GM19455 (cell line): Measurements from ENCODE around the gene MRPL53.
"Not testable (repeated sequence)": the region's sequence is repeated elsewhere in the genome, so short reads cannot be mapped to it uniquely, and the experiment has no call there.

Source experiments
- ATAC-seq: cut with Tn5 transposase; IDR thresholded peaks from one replicate; pipeline ENCODE4 v1.9.1; 2021; ENCODE audit not compliant: unreplicated experiment

MRPL53 gene

DNA sequence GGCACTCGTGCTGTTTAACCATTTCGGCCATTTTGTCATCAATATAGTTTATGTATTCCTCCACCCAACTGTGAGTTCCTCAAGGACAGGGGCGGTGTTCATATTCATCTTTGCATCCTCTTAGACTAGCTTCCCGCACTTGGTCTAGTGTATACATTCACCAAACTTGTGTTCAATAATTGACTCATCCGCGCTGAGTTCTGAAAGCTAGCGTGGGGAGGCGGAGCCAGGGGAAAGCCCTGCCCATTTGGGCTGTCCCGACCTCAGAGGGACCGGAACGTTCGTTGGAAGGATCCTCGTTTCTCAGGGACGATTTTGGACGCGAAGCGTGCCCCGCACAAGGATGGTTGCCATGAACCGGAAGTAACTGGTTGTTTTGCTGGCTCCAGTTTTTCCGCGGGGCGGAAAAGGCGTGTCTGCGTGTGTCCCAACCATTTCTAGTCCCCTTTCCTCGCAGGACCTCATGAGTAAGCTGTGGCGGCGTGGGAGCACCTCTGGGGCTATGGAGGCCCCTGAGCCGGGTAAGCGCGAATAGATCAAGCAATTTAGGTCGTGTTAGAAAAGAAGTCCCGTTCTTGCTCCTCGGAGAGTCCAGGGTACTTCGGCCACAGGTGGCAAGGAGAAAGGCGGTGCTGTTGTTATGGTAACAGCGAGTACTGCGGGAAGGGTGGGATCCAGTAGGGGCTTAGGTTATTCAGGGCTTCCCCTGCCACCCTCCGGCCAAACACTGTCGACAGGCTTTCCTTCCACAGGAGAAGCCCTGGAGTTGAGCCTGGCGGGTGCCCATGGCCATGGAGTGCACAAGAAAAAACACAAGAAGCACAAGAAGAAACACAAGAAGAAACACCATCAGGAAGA is 17.6 kb downstream of the MRPL53 start, which contains the start of gene INO80B:
TSS of gene INO80B (plus strand) at position 434 of the 858 bp plus-strand sequence. CDS start at position 464, 30 bp downstream.
- peak; percentile 38 for ATAC-seq

DNA sequence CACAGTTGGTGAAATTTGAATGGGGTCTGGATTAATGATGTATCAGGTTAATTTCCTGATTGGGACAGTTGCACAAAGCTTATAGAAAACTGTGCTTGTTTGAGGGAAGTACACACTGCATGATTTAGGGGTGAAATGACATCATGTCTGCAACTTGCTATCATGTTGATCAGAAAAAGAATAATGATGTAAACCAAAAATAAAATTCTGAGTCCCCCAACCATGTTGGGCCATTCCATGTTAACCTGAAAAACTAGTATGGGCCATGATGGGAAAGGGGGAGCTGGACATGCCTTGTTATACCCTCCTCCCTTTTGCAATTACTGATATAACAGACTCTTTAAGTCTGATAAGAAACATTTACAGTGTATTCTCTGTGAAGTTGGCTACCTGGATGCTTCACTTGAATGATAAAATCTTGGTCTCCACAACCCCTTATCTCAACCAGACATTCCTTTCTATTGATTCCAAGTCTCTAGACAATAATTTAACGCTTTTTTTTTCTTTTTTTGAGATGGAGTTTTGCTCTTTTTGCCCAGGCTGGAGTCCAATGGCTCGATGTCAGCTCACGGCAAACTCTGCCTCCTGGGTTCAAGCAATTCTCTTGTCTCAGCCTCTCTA is 21.8 kb downstream of the MRPL53 start:
- ATAC-seq = no peak

DNA sequence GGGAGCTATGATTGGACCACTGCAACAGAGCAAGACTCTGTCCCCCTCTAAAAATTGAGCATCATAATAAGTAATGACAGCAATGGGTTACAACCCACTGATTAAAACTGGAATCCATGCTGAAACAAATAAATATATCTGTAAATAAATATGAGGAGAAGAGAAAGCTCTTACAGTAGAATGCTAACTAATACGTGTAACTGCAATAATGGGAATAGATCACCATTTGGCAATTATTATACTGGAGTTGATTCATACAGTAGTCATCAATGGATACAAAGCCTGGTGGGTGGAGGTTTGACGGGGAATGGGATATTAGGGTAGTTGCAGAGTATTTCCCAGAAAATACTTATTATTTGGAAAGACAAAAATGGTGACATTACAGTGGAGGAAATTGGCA is 23.7 kb downstream of the MRPL53 start:
- no peak for ATAC-seq

DNA sequence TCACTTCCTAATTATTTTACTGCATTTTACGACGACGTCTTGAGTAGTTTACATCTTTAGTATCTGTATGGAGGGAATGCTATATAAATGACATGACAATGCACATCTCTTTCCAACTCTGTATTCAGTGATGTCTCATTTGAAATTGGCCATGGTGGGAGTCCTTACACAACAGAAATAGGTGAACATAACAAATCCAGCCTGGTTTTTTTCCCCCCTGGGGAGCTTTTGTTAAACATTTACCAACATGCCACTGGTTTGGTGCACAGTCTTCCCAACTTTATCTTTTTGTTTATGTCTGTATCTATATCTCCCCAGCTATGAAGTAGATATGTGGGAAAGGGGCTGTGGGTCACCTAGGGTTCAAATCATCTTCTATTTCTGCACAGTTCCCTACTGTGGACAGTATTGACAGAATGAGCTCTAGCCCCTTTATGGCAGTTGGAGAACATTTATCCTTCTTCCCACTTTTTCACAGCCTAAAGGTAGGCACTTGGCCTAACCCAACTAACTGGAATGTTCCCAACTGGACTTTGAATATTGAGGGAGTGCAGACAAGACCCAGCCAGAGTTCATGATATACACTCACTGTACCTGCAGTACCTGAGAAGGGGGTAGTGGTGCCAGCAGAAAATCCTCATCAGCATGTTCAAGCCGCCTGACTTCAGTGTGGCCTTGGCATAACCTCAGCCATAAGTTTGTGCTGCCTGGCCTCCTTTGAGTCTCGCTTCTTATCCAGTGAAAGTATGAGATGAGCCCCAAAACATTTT is 25.1 kb downstream of the MRPL53 start:
- no peak for ATAC-seq

DNA sequence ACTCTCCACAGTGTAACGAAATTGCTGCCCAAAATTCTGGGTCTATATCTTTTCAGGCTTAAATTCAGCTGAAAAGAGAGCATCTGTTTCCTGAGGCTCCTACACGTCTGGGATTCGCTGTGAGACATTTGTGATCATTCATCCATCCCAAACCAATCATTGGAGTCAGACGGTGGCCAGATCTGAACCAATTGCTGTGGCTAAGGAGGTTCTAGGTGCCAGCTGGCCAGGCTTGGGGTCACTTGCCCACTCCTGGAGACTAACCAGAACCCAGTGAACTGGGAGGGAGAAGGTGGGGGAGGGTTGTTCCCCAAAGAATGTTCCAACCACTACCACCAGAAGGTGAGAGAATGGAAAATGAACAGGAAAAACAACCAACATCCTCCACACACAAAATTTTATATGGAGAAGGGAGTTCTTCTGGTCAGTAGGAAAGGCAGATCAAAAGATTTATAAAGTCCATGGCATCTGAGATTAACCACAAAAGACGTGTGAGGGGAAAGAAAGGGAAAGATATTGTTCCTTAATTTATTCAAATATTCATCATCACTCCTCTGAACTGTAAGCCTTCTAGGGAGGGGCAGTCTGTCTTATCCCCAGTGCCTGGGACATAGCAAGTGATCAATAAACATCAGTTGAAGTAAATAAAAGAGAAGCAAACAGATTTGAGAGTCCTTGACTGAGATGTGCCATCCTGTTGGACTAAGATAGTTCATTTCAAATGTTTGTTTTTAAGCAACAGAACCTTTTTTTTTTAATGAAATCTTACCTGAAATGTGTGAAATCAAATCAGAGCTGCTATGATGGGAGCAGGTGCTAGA is 27.8 kb downstream of the MRPL53 start:
- no peak for ATAC-seq

DNA sequence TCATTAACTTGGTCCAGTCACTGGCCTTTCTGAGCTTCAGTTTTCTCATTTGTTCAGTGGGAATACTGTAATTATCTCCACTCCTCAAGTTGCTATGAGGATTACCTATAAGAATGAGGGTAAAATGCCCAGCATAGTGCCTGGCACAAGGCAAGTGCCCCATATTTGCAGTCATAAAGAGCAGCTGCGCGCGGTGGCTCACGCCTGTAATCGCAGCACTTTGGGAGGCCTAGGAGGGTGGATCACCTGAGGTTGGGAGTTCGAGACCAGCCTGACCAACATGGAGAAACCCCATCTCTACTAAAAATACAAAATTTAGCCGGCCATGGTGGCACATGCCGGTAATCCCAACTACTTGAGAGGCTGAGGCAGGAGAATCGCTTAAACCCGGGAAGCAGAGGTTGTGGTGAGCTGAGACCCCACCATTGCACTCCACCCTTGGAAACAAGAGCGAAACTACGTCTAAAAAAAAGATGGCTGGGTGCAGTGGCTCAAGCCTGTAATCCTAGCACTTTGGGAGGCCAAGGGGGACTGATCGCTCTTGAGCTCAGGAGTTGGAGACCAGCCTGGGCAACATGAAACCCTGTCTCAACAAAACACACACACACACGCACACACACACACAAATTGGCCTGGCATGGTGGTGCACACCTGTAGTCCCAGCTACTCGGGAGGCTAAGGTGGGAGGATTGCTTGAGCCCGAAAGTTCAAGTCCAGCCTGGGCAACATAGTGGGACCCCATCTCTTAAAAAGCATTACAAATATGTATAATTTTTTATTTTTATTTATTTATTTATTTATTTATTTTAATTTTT is 29.8 kb downstream of the MRPL53 start:
- not testable (repeated sequence) for ATAC-seq

DNA sequence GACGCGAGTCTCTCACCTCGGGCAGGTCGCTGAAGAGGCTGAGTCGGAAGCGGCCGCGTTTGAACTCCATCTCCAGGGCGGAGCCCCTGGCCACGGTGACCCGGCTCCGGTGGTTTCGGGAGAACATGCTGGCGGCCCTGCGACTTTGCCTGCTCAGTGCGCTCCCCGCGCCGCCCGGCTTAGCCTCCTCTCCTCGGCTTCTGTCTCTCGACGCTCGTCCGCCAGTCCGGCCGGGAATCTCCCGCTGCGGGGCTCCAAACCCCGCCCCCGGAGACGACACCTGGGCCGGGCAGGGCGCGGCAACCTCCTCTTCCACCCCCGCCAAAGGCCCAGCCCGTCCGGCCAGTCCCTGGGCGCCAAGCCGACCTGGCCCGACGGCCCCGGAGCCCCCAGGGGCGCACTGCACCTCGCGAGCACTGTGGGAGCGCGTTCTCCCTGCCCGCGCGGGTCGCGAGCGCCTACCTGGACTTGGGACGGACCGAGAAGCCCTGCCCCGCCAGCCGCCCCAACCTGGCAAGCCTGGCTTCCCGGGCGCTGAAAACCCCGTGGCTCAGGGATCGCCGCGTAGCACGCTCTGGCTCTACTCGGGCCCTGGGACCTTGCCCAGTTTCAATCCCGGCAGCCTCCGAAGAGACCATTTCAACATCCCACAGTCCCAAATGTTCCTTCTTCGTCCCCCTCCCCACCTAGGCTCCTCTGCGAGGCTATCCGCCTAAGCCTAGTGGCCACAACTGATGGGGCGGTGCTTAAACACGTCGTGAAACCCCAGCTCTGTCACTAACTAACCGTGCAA is 30.6 kb downstream of the MRPL53 start, which contains the start of gene RTKN:
TSS of gene RTKN (minus strand) at position 248 of the 793 bp plus-strand sequence. CDS start at position 127, 121 bp downstream.
- ATAC-seq = no peak

DNA sequence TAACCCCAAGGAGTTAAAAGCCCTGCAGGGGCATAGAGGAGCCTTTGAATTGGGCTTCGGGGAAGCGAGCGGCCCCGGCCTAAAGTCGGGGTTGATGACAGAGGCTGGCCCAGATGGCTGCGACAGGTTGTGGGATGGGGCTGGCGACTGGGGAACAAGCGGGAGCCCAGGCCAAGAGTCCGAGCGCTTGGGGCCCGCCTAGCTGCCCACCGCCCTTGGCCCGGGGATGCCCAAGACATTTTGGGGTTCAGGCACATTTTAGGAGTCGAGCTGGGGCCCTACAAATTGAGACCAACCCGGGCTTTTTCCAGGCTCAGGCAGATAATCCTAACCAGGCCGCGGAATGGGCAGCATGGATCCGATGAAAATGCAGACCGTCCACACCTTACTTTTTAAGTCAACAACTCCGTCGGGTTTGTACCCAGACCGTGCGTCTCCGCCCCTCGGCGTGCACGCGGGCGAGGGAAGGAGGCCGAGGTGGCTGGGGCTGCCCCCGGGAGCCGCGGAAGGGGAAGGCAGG is 31.2 kb downstream of the MRPL53 start:
- ATAC-seq = no peak

DNA sequence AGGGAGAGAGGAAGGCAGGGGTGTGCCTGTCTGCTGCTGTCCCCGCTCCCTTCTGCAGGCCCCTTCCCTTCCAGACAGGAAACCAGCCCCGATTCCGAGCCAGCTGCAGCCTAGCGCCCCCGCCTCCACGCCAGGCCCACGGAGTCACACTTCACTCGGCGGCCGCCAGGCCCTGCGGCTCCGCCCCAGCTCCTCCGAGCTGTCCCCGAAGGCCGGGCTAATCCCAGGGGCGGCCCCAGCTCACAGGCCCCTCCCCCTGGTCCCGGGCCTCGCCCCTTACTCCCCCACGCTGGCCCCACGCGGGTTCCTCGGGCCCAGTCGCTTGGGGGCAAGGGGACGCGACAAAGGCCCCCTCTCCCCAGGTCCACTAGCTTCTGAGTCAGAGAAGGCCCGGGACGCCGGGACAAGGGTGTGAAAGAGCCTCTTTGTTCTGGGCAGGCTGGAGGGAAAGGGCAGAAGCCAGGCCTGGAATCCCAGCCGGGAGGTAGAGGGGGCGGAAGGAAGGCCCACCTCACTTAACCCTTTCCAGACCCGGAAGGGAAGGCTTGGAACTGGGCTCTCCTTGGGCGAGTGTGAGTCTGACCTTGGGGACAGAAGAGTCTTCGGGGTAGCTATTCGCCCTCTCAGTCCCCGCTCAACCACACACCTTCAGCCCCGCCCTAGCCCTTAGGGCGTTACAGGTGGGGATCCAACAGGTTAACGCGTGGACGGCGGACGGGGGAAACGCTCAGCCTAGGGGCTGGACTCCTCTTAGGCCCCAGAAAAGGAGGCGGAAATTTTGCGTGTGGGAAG is 31.9 kb downstream of the MRPL53 start:
- peak; percentile 81 for ATAC-seq

DNA sequence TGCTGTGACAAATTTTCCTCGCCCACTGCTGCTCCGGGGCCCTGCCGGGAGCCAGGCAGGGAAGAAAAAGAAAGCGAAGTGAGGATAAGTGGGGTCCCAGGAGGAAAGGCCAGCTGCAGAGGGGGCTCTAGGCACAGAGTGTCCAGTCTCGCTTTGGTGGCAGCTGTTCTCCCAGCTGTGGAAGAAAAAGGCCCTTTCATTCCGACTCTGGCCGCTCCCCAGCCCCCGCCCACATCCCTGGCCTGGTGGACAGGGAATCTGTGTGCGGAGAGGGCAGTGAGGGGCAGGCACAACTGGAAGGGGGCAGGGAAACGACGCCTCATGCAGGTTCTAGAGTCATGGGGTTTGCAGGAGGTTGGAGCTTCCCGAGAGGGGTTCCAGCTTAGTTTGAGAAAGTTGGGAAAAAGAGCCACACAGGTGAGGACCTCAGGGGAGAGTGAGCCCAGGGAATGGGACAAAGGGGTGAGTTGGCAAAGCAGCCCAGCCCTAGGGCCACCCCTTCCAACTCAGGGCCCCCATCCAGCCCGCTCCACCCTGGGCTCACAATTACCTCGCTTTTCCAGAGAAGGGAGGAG is 32.6 kb downstream of the MRPL53 start:
- ATAC-seq = no peak

DNA sequence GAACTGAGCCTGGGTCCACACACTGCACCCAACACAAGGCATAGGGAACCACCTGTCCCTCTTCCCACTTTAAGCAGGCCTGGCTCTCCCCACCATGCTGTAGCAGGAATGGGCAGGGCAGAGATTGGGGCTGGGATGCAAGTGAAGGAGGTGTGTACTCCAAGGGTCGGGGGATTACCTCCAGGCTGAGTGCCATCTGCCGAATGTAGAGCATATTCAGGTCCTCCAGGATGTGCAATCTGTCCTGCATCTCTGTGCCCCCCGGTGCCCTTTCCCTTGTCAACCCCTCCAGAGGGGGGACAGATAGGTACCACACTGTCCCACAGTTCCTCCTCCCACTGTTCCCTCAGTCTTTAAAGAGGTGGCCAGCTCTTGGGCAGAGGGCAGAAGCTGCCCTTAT is 33.1 kb downstream of the MRPL53 start:
- no peak for ATAC-seq

DNA sequence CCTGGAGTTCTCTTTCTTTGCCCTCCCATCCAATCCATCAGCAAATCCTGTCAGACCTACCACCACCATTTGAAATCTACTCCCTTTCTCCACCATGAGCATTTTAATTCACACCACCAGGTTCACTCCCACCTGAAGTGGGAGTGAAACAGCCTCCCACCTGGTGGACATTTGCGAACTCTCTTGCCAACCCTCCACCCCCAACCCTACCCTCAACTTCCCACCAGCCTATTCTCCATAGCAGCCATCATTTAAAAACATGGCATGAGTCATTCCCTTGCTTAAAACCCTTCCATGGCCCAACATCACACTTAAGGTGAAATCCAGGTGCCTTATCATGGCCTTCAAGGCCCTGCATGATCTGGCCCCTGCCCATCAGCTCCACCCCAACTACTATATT is 34.2 kb downstream of the MRPL53 start:
- no peak for ATAC-seq

DNA sequence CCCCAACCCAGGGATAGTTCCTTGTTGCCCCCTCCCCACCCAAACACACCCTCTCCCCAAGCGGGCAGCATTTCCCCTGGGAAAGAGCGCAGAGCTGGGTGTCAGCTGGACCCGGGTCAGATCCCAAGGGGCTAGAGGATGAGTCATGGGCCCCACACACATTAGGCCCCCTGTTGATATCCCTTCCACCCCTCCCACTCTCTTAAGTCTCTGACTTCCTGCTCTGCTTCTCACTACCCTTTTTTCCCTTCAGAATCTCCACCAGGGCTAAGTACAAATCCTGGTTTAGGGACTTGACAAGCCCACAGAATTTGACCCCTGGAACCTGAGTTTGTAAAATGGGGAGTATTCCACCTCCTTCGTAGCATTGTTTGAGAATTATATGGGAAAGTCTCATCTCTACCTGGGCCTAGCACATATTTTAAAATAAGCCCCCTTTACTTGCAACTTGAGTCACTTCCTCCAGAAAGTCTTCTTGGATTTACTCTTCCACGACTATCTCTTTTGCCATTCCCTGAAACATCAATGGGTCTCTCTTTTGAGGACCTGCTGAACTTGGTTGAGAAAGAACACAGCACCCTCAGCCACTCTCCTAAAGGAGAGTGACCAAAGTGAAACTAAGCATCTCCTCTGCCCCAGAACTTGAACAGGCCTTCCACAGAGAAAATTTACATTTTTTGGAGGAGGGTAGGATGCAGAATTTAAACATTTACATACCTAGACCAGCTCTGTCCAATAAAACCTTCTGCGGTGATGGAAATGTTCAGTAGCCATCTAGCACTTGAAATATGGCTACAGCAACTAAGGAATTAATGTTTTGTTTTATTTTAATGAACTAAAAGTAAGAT is 35.4 kb downstream of the MRPL53 start:
- no peak for ATAC-seq

DNA sequence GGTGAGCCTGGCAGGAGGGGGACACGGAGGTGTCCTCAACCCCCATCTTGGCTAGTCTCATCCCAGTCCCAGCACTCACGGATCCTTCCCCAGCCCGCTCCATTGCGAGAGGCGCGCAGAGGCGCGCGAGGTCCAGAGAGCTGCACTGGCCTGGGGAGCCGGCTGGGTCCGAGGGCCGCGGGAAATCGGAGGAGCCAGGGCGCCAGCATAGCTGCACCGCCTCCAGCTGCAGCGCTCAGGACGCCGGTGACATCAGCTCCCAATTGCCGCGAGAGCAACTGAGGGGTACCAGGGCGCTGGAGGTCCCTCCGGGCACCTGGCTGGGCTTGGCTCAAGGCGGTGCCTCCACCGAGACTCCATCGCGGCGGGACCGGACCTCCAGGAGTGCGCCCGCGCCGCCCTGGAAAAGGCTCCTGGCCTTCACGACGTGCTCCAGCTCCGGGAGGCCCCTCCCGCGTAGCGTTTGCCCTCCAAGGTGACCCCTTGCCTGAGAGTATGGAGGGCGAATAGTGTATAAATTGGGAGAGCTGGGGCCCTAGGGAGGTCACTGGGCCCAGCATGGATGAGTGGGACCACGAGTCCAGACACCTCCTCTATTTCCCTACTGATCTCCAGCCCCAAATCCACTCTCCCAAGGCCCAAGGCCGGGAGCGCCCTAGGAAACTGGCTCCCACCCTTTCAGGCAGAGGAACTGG is 36.2 kb downstream of the MRPL53 start:
- no peak for ATAC-seq

DNA sequence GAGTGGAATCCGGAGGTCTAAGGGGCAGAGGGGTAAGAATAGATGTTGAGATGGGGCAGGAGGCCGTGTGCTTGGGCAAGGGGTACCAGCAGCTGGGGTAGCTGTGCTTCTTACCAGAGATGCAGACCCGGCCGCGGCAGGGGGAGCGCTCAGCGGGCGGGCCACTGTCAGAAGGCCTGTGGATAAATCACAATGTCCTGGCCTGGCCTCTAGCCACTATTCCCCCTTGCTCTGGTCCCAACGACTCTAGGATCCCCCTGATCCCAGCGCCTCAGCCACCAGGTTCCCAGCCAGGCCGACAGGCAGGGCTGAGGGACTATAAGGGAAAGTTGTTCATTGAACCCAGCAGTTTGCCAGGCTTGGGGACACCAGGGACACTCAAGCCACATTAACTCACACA is 42.0 kb downstream of the MRPL53 start:
- no peak for ATAC-seq
